GM12865 (cell line): Measurements from ENCODE around the gene CALML5.

Experiments
- DNase-seq: peaks from one replicate; pipeline ENCODE4 v3.0.0; 2010; ENCODE audit warnings: low read depth
- H3K4me3 ChIP-seq: 2 replicates; pipeline ENCODE4 v1.5.1; 2011; ENCODE audit warnings: mild to moderate bottlenecking, low read depth, low read length, control low read depth
- TF ChIP-seq, protein P1 (sequence below): IDR thresholded peaks from 2 replicates; pipeline ENCODE4 v1.5.1; 2011; ENCODE audit warnings: low read length, control low read depth, low read depth, inconsistent platforms; ENCODE audit not compliant: insufficient read depth; ENCODE audit errors: missing control alignments

Gene CALML5

DNA sequence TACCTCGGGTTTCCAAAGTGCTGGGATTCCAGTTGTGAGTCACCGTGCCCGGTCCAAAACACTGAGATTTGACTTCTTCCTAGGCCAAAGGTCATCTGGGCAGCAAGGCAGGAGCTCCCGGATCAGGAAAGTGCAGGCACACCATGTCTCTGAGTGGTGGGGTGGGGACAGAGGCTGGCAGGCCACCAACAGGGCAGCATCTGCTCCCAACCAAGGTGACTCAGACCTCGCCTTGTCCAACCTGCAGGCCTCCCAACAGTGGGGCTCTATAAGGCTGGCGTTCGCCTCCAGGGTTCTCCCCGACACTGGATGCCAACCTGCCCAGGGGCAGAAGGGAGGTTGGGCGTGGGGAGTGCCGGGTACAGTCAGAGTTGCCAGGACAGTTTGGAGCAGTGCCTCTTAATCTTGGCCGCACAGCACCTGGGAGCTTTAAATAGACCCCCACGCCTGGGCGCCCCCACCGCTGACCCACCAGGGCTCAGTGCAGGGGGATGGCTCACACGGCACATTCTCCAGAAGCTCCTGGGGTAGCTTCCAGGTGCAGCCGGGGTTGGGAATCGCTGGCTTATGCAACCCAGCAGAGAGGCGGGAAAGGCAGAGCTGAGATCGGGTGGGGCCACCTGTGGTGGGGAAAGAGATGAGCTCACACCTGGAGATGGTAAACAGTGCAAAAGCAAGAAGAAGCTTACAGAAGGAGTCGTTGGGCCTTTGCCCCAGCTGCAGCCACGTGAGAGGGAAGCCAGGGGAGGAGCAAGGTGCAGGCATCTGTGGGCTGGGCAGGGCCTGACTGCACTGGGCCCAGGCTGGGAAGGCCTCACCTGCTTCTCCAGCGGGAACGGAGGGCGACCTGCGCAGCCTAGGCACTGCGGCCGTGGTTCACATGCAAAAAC is 10.9 kb downstream of the CALML5 start:
- no peak for DNase-seq
- H3K4me3 ChIP-seq, result no peak overlapping the region
- TF ChIP-seq, protein P1, sequence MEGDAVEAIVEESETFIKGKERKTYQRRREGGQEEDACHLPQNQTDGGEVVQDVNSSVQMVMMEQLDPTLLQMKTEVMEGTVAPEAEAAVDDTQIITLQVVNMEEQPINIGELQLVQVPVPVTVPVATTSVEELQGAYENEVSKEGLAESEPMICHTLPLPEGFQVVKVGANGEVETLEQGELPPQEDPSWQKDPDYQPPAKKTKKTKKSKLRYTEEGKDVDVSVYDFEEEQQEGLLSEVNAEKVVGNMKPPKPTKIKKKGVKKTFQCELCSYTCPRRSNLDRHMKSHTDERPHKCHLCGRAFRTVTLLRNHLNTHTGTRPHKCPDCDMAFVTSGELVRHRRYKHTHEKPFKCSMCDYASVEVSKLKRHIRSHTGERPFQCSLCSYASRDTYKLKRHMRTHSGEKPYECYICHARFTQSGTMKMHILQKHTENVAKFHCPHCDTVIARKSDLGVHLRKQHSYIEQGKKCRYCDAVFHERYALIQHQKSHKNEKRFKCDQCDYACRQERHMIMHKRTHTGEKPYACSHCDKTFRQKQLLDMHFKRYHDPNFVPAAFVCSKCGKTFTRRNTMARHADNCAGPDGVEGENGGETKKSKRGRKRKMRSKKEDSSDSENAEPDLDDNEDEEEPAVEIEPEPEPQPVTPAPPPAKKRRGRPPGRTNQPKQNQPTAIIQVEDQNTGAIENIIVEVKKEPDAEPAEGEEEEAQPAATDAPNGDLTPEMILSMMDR, result no peak

DNA sequence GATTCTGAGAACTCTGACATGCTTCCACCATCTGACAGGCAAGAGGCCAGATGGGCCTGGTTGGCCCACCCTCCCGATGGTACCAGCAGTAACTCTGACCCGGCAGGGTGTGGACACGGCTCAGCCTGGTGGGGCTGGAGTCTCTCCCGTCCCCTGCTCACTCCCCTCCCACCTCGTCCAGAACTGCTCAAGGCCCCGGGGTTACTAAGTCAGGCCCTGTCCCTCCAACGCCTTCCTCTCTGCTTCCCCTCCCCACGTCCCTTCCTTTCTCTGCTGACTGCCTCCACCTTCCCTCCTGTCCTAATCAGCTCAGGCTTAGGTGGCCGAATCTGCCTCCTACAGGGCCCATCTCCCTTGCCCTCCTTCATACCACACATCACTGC is 12.5 kb downstream of the CALML5 start:
- no peak for DNase-seq
- no peak overlapping the region for H3K4me3 ChIP-seq
- TF ChIP-seq, protein P1, result no peak

DNA sequence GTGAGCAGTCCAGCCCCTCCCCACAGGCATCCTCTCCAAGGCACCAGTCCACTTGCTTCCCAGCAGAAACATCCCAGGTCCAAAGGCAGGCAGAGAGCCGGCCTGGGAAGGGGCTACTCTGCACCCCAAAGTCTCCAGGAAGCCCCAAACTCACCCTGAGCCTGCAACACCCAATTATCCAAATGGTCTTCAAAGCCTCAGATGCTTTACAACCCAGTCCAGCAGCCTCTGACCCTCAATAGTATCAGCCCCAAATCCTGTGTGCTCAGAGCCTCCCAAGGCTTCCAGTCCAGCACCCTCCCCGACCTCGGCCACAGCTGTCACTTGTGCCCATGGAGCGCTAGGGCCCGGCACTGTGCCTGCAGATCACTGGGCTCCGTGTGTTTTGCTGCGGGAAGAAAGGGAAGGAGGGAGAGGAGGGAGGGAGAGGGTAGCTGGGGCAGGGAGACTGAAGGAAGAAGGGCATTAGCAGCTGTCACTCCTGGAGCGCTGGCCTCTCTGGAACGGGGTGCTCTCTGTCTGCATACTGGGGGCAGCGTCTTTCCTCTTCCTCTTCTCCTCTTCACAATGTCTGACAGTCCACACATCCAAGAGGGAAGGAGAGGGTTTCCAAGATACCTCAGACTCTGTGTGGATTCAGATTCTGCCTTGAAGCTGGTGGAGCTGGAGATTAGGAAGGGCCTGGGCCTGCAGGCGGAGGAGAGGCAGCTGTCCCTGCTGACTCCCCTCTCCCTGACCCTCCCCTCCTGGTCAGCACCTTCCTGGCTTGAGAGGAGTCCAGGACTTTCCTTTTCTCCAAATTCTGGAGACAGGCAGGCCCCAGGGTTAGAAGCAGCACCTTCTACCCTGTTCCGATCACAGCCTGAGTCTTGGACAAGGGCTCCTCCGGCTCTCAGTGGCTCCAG is 13.2 kb downstream of the CALML5 start:
- H3K4me3 ChIP-seq, result no peak overlapping the region
- no peak for DNase-seq
- TF ChIP-seq, protein P1, result no peak

DNA sequence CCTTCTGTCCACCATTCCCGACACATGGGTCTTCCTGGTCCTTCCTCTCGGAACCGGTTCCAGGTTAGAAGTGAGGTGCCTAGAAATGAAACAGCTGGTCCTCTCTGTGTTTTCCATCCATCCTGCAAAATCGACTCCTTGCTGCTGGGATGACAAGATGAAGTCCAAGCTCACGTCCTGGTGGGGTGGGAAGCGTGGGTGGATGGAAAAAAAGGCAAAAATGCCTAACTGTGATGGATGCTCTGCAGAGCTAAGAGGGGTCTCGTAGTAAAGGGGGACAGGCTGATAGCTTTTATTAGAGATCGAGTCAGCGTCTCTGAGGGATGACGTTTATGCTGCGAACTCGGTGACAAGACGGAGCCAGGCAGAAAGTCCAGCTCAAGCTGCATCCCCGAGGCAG is 14.1 kb downstream of the CALML5 start:
- TF ChIP-seq, protein P1, result no peak
- no peak overlapping the region for H3K4me3 ChIP-seq
- DNase-seq, result no peak

DNA sequence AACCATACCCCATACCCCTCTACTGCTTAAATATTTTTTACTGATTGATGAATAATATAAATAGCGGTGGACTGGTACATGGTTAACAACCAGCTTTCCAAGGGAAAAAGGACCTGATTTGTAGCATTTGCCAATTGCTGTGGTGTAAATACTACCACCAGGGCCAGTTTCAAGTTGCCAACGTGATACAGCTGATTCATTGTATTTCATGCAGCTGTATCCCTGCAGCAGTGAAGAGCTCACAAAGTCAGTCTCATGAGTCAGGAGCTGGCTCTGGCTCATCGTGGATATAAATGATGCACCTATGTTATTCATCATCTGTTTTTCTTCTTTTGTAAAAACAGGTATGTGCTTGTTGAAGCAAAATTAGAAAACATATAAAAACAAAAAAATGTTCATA is 15.2 kb downstream of the CALML5 start:
- TF ChIP-seq, protein P1, result no peak
- no peak for DNase-seq

DNA sequence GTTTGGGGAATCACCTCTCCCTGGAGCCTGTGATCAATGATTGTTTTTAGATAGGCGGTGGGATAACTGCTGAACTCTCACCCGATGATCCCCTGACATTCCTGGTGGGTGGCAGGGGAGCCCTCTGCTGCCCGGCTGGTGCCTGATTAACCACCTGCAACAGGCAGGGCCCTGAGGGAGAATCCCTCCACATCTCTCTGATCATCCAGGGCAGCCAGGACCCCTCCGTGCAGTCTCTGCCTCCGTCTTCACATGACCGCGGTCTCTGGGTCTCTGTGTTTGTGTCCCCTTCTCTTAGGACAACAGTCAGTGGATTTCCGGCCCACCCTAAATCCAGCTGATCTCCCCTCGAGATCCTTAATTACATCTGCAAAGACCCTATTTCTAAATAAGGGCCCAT is 17.4 kb downstream of the CALML5 start:
- DNase-seq, result no peak
- no peak overlapping the region for H3K4me3 ChIP-seq
- TF ChIP-seq, protein P1, result no peak

More for the DNA sequence above, 15.2 kb downstream of the CALML5 start:
- H3K4me3 ChIP-seq, result no peak overlapping the region
